ENCODE results near the gene STIMATE.

GRCh38 chr3:52790741-52791140 is 106.6 kb downstream of the STIMATE start:
- no peak for TF ChIP-seq CTCF (IDR thresholded peaks at IDR 0.05; ENCODE audit: low read depth, low read length, missing input control)
- TF ChIP-seq JUND (IDR thresholded peaks at IDR 0.05), result no peak
- no peak for TF ChIP-seq MAX (IDR thresholded peaks at IDR 0.05)
- no peak for TF ChIP-seq EGR1 (IDR thresholded peaks at IDR 0.05; ENCODE audit: low read depth in 2 of 2)
